ENCODE data around the gene ADAMTS16. TPM values are rescaled to one million over a fixed set of nuclear protein-coding genes. Genes with fewer than 3 reads are reported as not detected.

ADAMTS16 gene
- total RNA-seq, 4 donors from 2014 or later = not detected

GRCh38 chr5:5145651-5146529 is 5.8 kb downstream of the ADAMTS16 start:
- ATAC-seq (no peak), DNase-seq (no peak)
- Histone ChIP-seq H3K4me1 (peaks cover 7% of the 10 kb centered on the region in 2 donors), H3K36me3 (no peaks in the 10 kb centered on the region), H3K9me3 (no peaks in the 10 kb centered on the region), H3K27me3 (peaks cover 6 to 7% (median 6%) of the 10 kb centered on the region in 3 donors), H3K27ac (no peak overlapping the region), H3K4me3 (no peak overlapping the region)
- intact Hi-C loops (cut with DNase I; ENCODE audit: low total_unique reads) (no loop called here), in situ Hi-C loops (cut with MboI; ENCODE audit: low sequenced_read_pairs in 4 of 4) (loop anchor here in 1 of 4 donors (10.0 kb wide), 1 partner anchor 259 kb away; no protein-coding TSS in a partner anchor)
- TF ChIP-seq POLR2A (IDR thresholded peaks at IDR 0.05) = no peak
- TF ChIP-seq, protein P1, sequence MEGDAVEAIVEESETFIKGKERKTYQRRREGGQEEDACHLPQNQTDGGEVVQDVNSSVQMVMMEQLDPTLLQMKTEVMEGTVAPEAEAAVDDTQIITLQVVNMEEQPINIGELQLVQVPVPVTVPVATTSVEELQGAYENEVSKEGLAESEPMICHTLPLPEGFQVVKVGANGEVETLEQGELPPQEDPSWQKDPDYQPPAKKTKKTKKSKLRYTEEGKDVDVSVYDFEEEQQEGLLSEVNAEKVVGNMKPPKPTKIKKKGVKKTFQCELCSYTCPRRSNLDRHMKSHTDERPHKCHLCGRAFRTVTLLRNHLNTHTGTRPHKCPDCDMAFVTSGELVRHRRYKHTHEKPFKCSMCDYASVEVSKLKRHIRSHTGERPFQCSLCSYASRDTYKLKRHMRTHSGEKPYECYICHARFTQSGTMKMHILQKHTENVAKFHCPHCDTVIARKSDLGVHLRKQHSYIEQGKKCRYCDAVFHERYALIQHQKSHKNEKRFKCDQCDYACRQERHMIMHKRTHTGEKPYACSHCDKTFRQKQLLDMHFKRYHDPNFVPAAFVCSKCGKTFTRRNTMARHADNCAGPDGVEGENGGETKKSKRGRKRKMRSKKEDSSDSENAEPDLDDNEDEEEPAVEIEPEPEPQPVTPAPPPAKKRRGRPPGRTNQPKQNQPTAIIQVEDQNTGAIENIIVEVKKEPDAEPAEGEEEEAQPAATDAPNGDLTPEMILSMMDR (IDR thresholded peaks at IDR 0.05 in 4 of 5, conservative IDR thresholded peaks at IDR 0.05 in 1 of 5) = no peak

DNA sequence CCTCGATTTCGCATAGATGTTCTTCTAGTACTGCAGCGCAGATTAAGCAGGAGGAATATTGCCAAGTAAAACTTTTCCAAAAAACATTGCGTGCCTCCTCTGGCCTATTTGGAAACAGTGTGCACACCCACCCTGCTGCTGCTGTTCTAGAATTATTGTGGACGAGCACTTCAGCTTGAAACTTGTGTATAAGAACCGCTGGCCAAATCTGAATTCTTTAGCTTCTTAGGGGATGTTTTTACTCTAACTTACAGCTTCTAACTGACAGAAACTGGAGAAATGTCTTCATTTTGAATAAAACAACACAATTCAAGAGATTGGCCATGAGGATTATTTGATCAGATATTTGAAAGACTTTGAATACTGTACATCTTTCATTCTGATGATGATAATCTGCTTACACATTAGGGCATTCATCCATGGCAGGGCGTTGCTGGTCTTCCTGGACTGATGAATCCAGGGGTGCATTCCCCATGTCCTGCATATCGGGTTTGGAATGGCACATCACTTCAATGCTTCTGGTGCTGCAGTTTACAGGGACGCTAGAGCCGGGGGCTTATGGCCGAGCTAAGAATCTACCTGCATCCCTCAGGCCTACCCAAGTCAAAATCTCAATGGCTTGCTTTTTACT is 6.5 kb downstream of the ADAMTS16 start:
- H3K9me3 ChIP-seq = no peaks in the 10 kb centered on the region
- no peaks in the 10 kb centered on the region for H3K27me3 ChIP-seq
- H3K36me3 ChIP-seq = no peaks in the 10 kb centered on the region
- no peak overlapping the region for H3K4me3 ChIP-seq
- H3K27ac ChIP-seq = no peak overlapping the region
- no peak for TF ChIP-seq POLR2A (IDR thresholded peaks at IDR 0.05)
- TF ChIP-seq, protein P1 (IDR thresholded peaks at IDR 0.05 in 4 of 5, conservative IDR thresholded peaks at IDR 0.05 in 1 of 5) = no peak
- no peaks in the 10 kb centered on the region for H3K4me1 ChIP-seq
- intact Hi-C loops (cut with DNase I; ENCODE audit: low total_unique reads) = no loop called here
- ATAC-seq (no peak), DNase-seq (no peak)
- in situ Hi-C loops (cut with MboI; ENCODE audit: low sequenced_read_pairs in 4 of 4) = loop anchor here in 1 of 4 donors (10.0 kb wide), 1 partner anchor 258 kb away; no protein-coding TSS in a partner anchor

- intact Hi-C loops (cut with DNase I; ENCODE audit: low total_unique reads) = no loop called here
- Histone ChIP-seq H3K27ac (no peak overlapping the region), H3K4me3 (no peak overlapping the region), H3K36me3 (no peaks in the 10 kb centered on the region), H3K27me3 (no peaks in the 10 kb centered on the region), H3K9me3 (no peaks in the 10 kb centered on the region), H3K4me1 (peaks cover 0 to 2% of the 10 kb centered on the region in 2 donors)
- DNase-seq (no peak), ATAC-seq (no peak)
- TF ChIP-seq POLR2A (IDR thresholded peaks at IDR 0.05) = no peak
- TF ChIP-seq, protein P1 (IDR thresholded peaks at IDR 0.05 in 4 of 5, conservative IDR thresholded peaks at IDR 0.05 in 1 of 5) = no peak
- in situ Hi-C loops (cut with MboI; ENCODE audit: low sequenced_read_pairs in 4 of 4) = loop anchor here in 1 of 4 donors (10.0 kb wide), 1 partner anchor 256 kb away; no protein-coding TSS in a partner anchor
Measured at GRCh38 chr5:5149154-5149553, 9.0 kb downstream of the ADAMTS16 start.

GRCh38 chr5:5150667-5151066 is 10.5 kb downstream of the ADAMTS16 start:
- no peak overlapping the region for H3K27ac ChIP-seq
- intact Hi-C loops (cut with DNase I; ENCODE audit: low total_unique reads) (loop anchor here (10.0 kb wide), 1 partner anchor 164 kb away; no protein-coding TSS in a partner anchor), in situ Hi-C loops (cut with MboI; ENCODE audit: low sequenced_read_pairs in 4 of 4) (no loop called here)
- no peaks in the 10 kb centered on the region for H3K36me3 ChIP-seq
- no peak for ATAC-seq
- no peak overlapping the region for H3K4me3 ChIP-seq
- no peaks in the 10 kb centered on the region for H3K9me3 ChIP-seq
- no peaks in the 10 kb centered on the region for H3K27me3 ChIP-seq
- peaks cover 12 to 17% of the 10 kb centered on the region in 2 donors for H3K4me1 ChIP-seq
- TF ChIP-seq POLR2A (IDR thresholded peaks at IDR 0.05) = no peak
- TF ChIP-seq, protein P1 (IDR thresholded peaks at IDR 0.05 in 4 of 5, conservative IDR thresholded peaks at IDR 0.05 in 1 of 5) = no peak
- no peak for DNase-seq
